Natural killer cell treated with Interleukin-12 subunit alpha and Interleukin-12 subunit beta and Interleukin-15 and Interleukin-18, amount 100 ng/mL, for 72 hours (primary cell): ENCODE results near the gene TEAD2. TPM values are rescaled to one million over a fixed set of nuclear protein-coding genes. Genes with fewer than 3 reads are reported as not detected.
"Not testable (repeated sequence)": the region's sequence is repeated elsewhere in the genome, so short reads cannot be mapped to it uniquely, and the experiment has no call there.

Experiments
- ATAC-seq, 2 donors: fragments of 150-1000 bp; cut with Tn5 transposase in 1 of 2; sonication (Bioruptor Pico), chemical (Tn5 transposase) in 1 of 2; 2 replicates each; pipeline ENCODE4 v1.10.0; 2021
- DNase-seq: peaks from one replicate; pipeline ENCODE4 v3.0.0; 2022; ENCODE audit warnings: low spot score
- H3K27ac Mint-ChIP-seq, 2 donors: 1 replicate in 1 of 2; 2 replicates in 1 of 2; pipeline ENCODE4 v1.8.0; 2022; ENCODE audit warnings: mixed read lengths in 2 of 2, mild to moderate bottlenecking in 1 of 2, moderate library complexity in 1 of 2
- H3K27me3 Mint-ChIP-seq, 2 donors: 1 replicate in 1 of 2; 2 replicates in 1 of 2; pipeline ENCODE4 v1.8.0; 2022; ENCODE audit warnings: mixed read lengths in 2 of 2
- H3K36me3 Mint-ChIP-seq: one replicate; pipeline ENCODE4 v1.8.0; 2022; ENCODE audit warnings: mixed read lengths
- H3K4me1 Mint-ChIP-seq, 2 donors: 1 replicate in 1 of 2; 2 replicates in 1 of 2; pipeline ENCODE4 v1.8.0; 2022; ENCODE audit warnings: low read depth in 2 of 2, mixed read lengths in 2 of 2, mild to moderate bottlenecking in 1 of 2
- H3K4me3 Mint-ChIP-seq: one replicate; pipeline ENCODE4 v1.8.0; 2022; ENCODE audit warnings: mixed read lengths
- H3K9me3 Mint-ChIP-seq: 2 replicates; pipeline ENCODE4 v1.8.0; 2022; ENCODE audit warnings: mixed read lengths
- total RNA-seq, 2 donors: library from RNA; stranded (reverse); gene quantifications; one replicate each; pipeline ENCODE4 v1.2.3, GENCODE V29; 2022

TEAD2 gene
- total RNA-seq, 2 donors from 2014 or later: not detected

GRCh38 chr19:49325756-49326155 lies 36.5 kb downstream of the TEAD2 start:
- H3K27me3 Mint-ChIP-seq, H3K27ac Mint-ChIP-seq, H3K9me3 Mint-ChIP-seq, DNase-seq, H3K4me3 Mint-ChIP-seq, ATAC-seq: not testable (repeated sequence)
- peaks cover 18% of the 10 kb centered on the region for H3K36me3 Mint-ChIP-seq
- H3K4me1 Mint-ChIP-seq: peaks cover 26 to 28% of the 10 kb centered on the region in 2 donors

GRCh38 chr19:49324801-49325576 lies 37.2 kb downstream of the TEAD2 start, which contains the start of gene SLC6A16:
SLC6A16 (minus strand) TSS chr19:49325191; CDS start chr19:49311347, 13,844 bp downstream.
- no peak within 1 kb of the TSS for H3K4me3 Mint-ChIP-seq
- H3K4me1 Mint-ChIP-seq: peaks cover 21 to 23% of the 10 kb centered on the region in 2 donors
- DNase-seq: no peak
- H3K36me3 Mint-ChIP-seq: peaks cover 16% of the 10 kb centered on the region
- H3K27ac Mint-ChIP-seq: peak within 1 kb of the TSS in 1 of 2 donors; percentile 42
- no peaks in the 10 kb centered on the region for H3K9me3 Mint-ChIP-seq
- no peak for ATAC-seq
- H3K27me3 Mint-ChIP-seq: no peaks in the 10 kb centered on the region

DNA sequence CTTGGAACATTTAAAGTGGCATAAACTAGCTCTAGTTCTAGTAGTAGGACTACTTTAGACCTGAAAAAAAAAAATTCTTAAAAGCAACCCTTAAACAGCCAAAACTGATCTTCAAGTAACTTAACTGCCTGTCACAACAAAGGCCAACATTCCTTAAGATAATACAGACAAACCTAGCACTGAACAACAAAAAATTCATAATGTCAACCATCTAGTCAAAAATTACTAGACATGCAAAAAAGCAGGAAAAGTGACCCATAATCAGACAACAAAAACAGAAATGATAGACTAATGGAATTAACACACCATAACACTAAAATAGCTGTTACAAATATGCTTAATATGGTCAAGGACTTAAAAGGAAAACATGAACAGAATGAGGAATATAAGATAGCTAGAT lies 43.9 kb downstream of the TEAD2 start:
- Mint-ChIP-seq H3K27me3 (no peaks in the 10 kb centered on the region), H3K36me3 (peaks cover 33% of the 10 kb centered on the region), H3K9me3 (peaks cover 4% of the 10 kb centered on the region), H3K4me3 (no peak overlapping the region), H3K27ac (no peak overlapping the region), H3K4me1 (peaks cover 6 to 12% of the 10 kb centered on the region in 2 donors)
- no peak for DNase-seq
- ATAC-seq: no peak

DNA sequence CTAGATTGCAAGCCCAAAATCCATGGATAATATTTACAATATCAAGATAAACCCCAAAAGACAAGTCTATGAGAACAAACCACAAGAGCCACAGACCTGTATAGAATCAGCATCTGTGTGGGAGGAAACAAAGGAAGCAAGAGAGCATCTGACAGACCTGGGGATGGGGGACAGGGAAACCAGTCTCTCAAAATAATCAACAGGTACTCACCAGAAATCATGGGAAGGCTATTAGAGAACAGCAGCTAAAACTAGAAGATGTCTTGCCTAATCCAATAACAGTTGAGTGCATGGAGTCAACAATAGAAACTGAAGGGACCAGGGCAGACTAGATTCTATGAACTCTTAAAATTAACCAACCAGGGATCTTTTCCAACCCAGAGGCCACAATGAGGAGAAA lies 45.9 kb downstream of the TEAD2 start:
- H3K27me3 Mint-ChIP-seq: no peaks in the 10 kb centered on the region
- H3K4me3 Mint-ChIP-seq: no peak overlapping the region
- H3K4me1 Mint-ChIP-seq: peaks cover 6 to 12% of the 10 kb centered on the region in 2 donors
- DNase-seq (no peak), ATAC-seq (no peak)
- H3K27ac Mint-ChIP-seq: no peak overlapping the region
- peaks cover 4% of the 10 kb centered on the region for H3K9me3 Mint-ChIP-seq
- H3K36me3 Mint-ChIP-seq: peaks cover 27% of the 10 kb centered on the region

DNA sequence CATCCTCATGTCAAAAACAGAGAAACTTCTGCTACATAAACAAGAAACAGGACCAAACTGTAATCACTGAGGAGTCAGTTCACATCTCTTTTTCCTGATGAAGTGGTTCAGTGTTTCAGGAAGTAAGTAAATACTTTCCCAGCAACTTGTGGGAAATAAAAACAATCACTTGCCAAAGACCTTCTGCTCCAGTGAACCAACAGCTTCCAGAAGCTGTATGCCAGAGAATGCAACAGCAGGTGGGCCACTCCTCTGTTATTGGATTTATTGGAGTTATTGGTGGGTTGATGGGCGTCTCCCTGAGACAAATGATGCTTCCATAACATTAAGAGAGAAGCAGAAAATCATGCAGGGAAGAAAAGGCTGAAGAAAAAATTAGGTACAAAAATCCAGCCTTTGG lies 47.1 kb downstream of the TEAD2 start:
- Mint-ChIP-seq H3K4me1 (peaks cover 6 to 12% of the 10 kb centered on the region in 2 donors), H3K36me3 (peaks cover 22% of the 10 kb centered on the region), H3K9me3 (peaks cover 4% of the 10 kb centered on the region), H3K27ac (no peak overlapping the region), H3K27me3 (no peaks in the 10 kb centered on the region), H3K4me3 (no peak overlapping the region)
- ATAC-seq (no peak), DNase-seq (no peak)

- ATAC-seq (no peak), DNase-seq (no peak)
- no peak overlapping the region for H3K4me3 Mint-ChIP-seq
- peaks cover 0 to 3% of the 10 kb centered on the region in 2 donors for H3K4me1 Mint-ChIP-seq
- no peak overlapping the region for H3K27ac Mint-ChIP-seq
- H3K9me3 Mint-ChIP-seq: no peaks in the 10 kb centered on the region
- peaks cover 8% of the 10 kb centered on the region for H3K36me3 Mint-ChIP-seq
- H3K27me3 Mint-ChIP-seq: no peaks in the 10 kb centered on the region
These were observed 53.1 kb downstream of the TEAD2 start for GRCh38 chr19:49309087-49309486.

- H3K27me3 Mint-ChIP-seq, H3K9me3 Mint-ChIP-seq, ATAC-seq, H3K4me3 Mint-ChIP-seq, H3K27ac Mint-ChIP-seq, H3K4me1 Mint-ChIP-seq, DNase-seq: not testable (repeated sequence)
- H3K36me3 Mint-ChIP-seq: peaks cover 13% of the 10 kb centered on the region
These were observed 55.5 kb downstream of the TEAD2 start for GRCh38 chr19:49306734-49307133.

- ATAC-seq: no peak
- no peaks in the 10 kb centered on the region for H3K27me3 Mint-ChIP-seq
- peaks cover 5% of the 10 kb centered on the region for H3K36me3 Mint-ChIP-seq
- no peaks in the 10 kb centered on the region for H3K9me3 Mint-ChIP-seq
- no peak for DNase-seq
- no peak overlapping the region for H3K27ac Mint-ChIP-seq
- H3K4me3 Mint-ChIP-seq: no peak overlapping the region
- H3K4me1 Mint-ChIP-seq: peaks cover 0 to 3% of the 10 kb centered on the region in 2 donors
These were observed 60.4 kb downstream of the TEAD2 start for GRCh38 chr19:49301866-49302252.

- Mint-ChIP-seq H3K4me1 (peaks cover 0 to 3% of the 10 kb centered on the region in 2 donors), H3K4me3 (no peak overlapping the region), H3K27me3 (no peaks in the 10 kb centered on the region), H3K27ac (no peak overlapping the region), H3K36me3 (peaks cover 5% of the 10 kb centered on the region), H3K9me3 (no peaks in the 10 kb centered on the region)
- ATAC-seq: peak; percentile 91
- DNase-seq: peak; percentile 84
These were observed 60.9 kb downstream of the TEAD2 start for GRCh38 chr19:49301165-49301865.

GRCh38 chr19:49298653-49299052 lies 63.6 kb downstream of the TEAD2 start:
- not testable (repeated sequence) for H3K27ac Mint-ChIP-seq, H3K4me3 Mint-ChIP-seq, H3K9me3 Mint-ChIP-seq, H3K4me1 Mint-ChIP-seq, H3K36me3 Mint-ChIP-seq, ATAC-seq, DNase-seq, H3K27me3 Mint-ChIP-seq

DNA sequence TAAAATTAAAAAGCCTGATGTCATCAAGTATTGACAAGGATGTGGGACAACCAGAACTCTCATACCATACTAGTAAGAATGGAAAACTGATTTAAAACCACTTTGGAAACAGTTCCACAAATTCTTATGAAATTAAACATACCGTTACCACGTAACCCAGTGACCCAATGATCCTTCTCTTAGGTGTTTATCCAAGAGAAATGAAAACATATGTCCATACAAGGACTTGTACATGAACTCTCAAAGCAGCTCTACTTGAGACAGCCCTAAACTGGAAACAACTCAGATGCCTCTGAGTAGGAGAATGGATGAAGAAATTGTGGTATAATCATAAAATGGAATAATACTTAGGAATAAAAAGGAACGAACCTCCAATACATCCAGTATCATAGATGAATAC lies 64.8 kb downstream of the TEAD2 start:
- H3K4me3 Mint-ChIP-seq: no peak overlapping the region
- no peak for ATAC-seq
- H3K27ac Mint-ChIP-seq: no peak overlapping the region
- H3K4me1 Mint-ChIP-seq: peaks cover 0 to 3% of the 10 kb centered on the region in 2 donors
- no peak for DNase-seq
- no peaks in the 10 kb centered on the region for H3K9me3 Mint-ChIP-seq
- peaks cover under 1% of the 10 kb centered on the region for H3K36me3 Mint-ChIP-seq
- no peaks in the 10 kb centered on the region for H3K27me3 Mint-ChIP-seq

DNA sequence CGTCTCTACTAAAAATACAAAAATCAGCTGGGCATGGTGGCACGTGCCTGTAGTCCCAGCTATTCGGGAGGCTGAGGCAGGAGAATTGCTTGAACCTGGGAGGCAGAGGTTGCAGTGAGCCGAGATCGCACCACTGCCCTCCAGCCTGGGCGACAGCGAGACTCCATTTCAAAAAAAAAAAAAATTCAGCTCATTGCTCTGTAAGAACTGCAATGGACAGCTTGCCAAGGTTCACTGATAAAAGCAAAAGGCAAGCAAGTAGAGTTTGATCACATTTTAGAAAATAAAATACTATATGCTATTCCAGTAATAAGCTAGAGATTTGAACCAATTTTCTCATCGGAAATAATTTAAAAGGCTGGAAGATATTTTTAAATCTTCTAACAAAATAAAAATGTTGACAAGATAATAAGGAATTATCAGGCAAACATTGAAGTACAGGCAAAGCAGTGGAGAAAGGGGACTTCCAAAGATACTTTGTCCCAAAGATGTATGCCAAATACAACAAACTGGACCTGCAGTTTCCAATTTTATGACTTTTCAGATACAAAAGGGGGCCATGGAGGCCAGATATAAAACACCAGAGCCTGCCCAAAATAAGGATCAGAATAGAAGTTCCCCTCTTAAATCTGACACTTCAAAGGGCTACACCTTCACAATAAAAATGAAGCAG lies 66.9 kb downstream of the TEAD2 start:
- H3K4me3 Mint-ChIP-seq: no peak overlapping the region
- no peak overlapping the region for H3K27ac Mint-ChIP-seq
- ATAC-seq (no peak), DNase-seq (no peak)
- no peaks in the 10 kb centered on the region for H3K36me3 Mint-ChIP-seq
- H3K9me3 Mint-ChIP-seq: no peaks in the 10 kb centered on the region
- peaks cover 0 to 1% of the 10 kb centered on the region in 2 donors for H3K4me1 Mint-ChIP-seq
- H3K27me3 Mint-ChIP-seq: no peaks in the 10 kb centered on the region

DNA sequence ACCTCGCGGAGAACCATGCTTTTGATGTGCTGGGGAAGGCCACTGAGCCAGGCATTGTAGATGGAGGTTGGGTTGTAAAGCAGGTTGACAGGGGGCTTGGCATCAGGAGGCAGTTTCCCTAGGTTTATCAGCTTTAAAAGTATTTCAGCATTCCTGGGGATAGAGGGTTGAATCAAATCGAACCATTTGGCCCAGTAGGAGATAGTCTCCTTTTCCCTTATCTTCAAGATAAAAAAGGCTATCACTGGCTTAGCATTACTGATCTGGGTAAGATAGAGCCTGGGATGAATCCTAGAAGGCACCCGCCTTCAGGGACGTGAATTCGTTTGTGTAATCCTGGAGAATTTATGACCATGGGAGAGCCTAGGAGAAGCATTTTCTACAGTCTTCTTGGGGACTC lies 67.8 kb downstream of the TEAD2 start:
- no peak for ATAC-seq
- no peak overlapping the region for H3K4me3 Mint-ChIP-seq

More for the DNA sequence above, 67.8 kb downstream of the TEAD2 start:
- H3K36me3 Mint-ChIP-seq: no peaks in the 10 kb centered on the region
- no peak overlapping the region for H3K27ac Mint-ChIP-seq
- H3K9me3 Mint-ChIP-seq: no peaks in the 10 kb centered on the region
- no peaks in the 10 kb centered on the region for H3K27me3 Mint-ChIP-seq
- H3K4me1 Mint-ChIP-seq: no peaks in the 10 kb centered on the region
- DNase-seq: no peak
